RPMI8226 (cell line): Measurements from ENCODE around the gene FAM83D.

Experiments
- DNase-seq: peaks from one replicate; pipeline ENCODE4 v3.0.0-alpha.2; 2015

Gene FAM83D

GRCh38 chr20:38895098-38895949 lies 30.9 kb upstream of the FAM83D start:
- DNase-seq, result no peak

- DNase-seq, result no peak
These were observed 30.1 kb upstream of the FAM83D start for GRCh38 chr20:38896009-38896594.

GRCh38 chr20:38897267-38897666 lies 28.9 kb upstream of the FAM83D start:
- DNase-seq, result no peak

GRCh38 chr20:38900606-38901005 lies 25.6 kb upstream of the FAM83D start:
- no peak for DNase-seq

GRCh38 chr20:38902601-38903000 lies 23.6 kb upstream of the FAM83D start:
- no peak for DNase-seq

GRCh38 chr20:38903335-38903734 lies 22.9 kb upstream of the FAM83D start:
- no peak for DNase-seq

- no peak for DNase-seq
These were observed 20.8 kb upstream of the FAM83D start for GRCh38 chr20:38905375-38905774.

- DNase-seq, result no peak
These were observed 18.1 kb upstream of the FAM83D start for GRCh38 chr20:38907918-38908677.

- DNase-seq, result no peak
These were observed 10.9 kb upstream of the FAM83D start for GRCh38 chr20:38915355-38915754.

GRCh38 chr20:38917657-38918056 lies 8.6 kb upstream of the FAM83D start:
- DNase-seq, result no peak

GRCh38 chr20:38918172-38918571 lies 8.0 kb upstream of the FAM83D start:
- DNase-seq, result no peak

- no peak for DNase-seq
These were observed 6.5 kb upstream of the FAM83D start for GRCh38 chr20:38919683-38920082.

GRCh38 chr20:38920411-38920810 lies 5.8 kb upstream of the FAM83D start:
- no peak for DNase-seq

- no peak for DNase-seq
These were observed 5.4 kb upstream of the FAM83D start for GRCh38 chr20:38920851-38921250.

- DNase-seq, result no peak
These were observed 1.5 kb upstream of the FAM83D start for GRCh38 chr20:38924718-38925117.

GRCh38 chr20:38926934-38927616 lies 858 bp downstream of the FAM83D start:
- DNase-seq, result no peak

- peak; percentile 53 for DNase-seq
These were observed 1.8 kb downstream of the FAM83D start for GRCh38 chr20:38927902-38928578.

- DNase-seq, result no peak
These were observed 4.0 kb downstream of the FAM83D start for GRCh38 chr20:38930242-38930569.

- DNase-seq, result no peak
These were observed 5.8 kb downstream of the FAM83D start for GRCh38 chr20:38931984-38932383.

GRCh38 chr20:38932457-38933120 lies 6.4 kb downstream of the FAM83D start:
- no peak for DNase-seq

GRCh38 chr20:38934530-38934929 lies 8.3 kb downstream of the FAM83D start:
- no peak for DNase-seq

GRCh38 chr20:38935285-38935684 lies 9.1 kb downstream of the FAM83D start:
- no peak for DNase-seq
